Stimulated activated CD8-positive, alpha-beta memory T cell treated with anti-CD3 and anti-CD28 coated beads, Interleukin-12 subunit alpha, Interleukin-12 subunit beta, amount 100 ng/mL, for 1 hour (primary cell): ENCODE data around the gene FCGR3B.
"Not testable (repeated sequence)": the region's sequence is repeated elsewhere in the genome, so short reads cannot be mapped to it uniquely, and the experiment has no call there.

Experiments
- DNase-seq: peaks from one replicate; pipeline ENCODE4 v3.0.0-alpha.2; 2020; ENCODE audit warnings: low read depth

Gene FCGR3B

GRCh38 chr1:161638251-161638993 lies 7.4 kb upstream of the FCGR3B start:
- DNase-seq = not testable (repeated sequence)

- not testable (repeated sequence) for DNase-seq
These were observed 6.0 kb upstream of the FCGR3B start for GRCh38 chr1:161636976-161637375.

GRCh38 chr1:161636189-161636782 lies 5.3 kb upstream of the FCGR3B start:
- not testable (repeated sequence) for DNase-seq

GRCh38 chr1:161634993-161635392 lies 4.0 kb upstream of the FCGR3B start:
- DNase-seq = not testable (repeated sequence)

GRCh38 chr1:161630128-161630742 lies 741 bp downstream of the FCGR3B start:
- DNase-seq = not testable (repeated sequence)

GRCh38 chr1:161626445-161627146 lies 4.4 kb downstream of the FCGR3B start:
- DNase-seq = not testable (repeated sequence)

- not testable (repeated sequence) for DNase-seq
These were observed 6.4 kb downstream of the FCGR3B start for GRCh38 chr1:161624605-161625004.

- DNase-seq = not testable (repeated sequence)
These were observed 7.5 kb downstream of the FCGR3B start for GRCh38 chr1:161623401-161624051.

GRCh38 chr1:161622054-161622453 lies 8.9 kb downstream of the FCGR3B start:
- DNase-seq = not testable (repeated sequence)

- DNase-seq = peak; percentile 66
These were observed 9.6 kb downstream of the FCGR3B start for GRCh38 chr1:161621181-161622000.

GRCh38 chr1:161620399-161620798 lies 10.6 kb downstream of the FCGR3B start:
- not testable (repeated sequence) for DNase-seq

GRCh38 chr1:161618517-161618916 lies 12.5 kb downstream of the FCGR3B start:
- DNase-seq = not testable (repeated sequence)

- DNase-seq = not testable (repeated sequence)
These were observed 14.6 kb downstream of the FCGR3B start for GRCh38 chr1:161616417-161616816.

- not testable (repeated sequence) for DNase-seq
These were observed 17.8 kb downstream of the FCGR3B start for GRCh38 chr1:161613142-161613514.

- DNase-seq = peak; percentile 84
These were observed 18.4 kb downstream of the FCGR3B start for GRCh38 chr1:161612322-161613141.

- not testable (repeated sequence) for DNase-seq
These were observed 19.1 kb downstream of the FCGR3B start for GRCh38 chr1:161611866-161612321.

- not testable (repeated sequence) for DNase-seq
These were observed 20.8 kb downstream of the FCGR3B start for GRCh38 chr1:161610198-161610597.

- DNase-seq = not testable (repeated sequence)
These were observed 24.2 kb downstream of the FCGR3B start for GRCh38 chr1:161606541-161607336.
